Stimulated activated CD8-positive, alpha-beta memory T cell treated with anti-CD3 and anti-CD28 coated beads, Interleukin-4, amount 100 ng/mL, for 1 hour (primary cell): ENCODE results near the gene CACNA2D3.

Experiments used
- DNase-seq, 2 donors: peaks; one replicate each; pipeline ENCODE4 v3.0.0-alpha.2; 2020; ENCODE audit warnings: low read depth in 2 of 2, low spot score in 1 of 2

The CACNA2D3 gene

GRCh38 chr3:54126551-54126950, 4.2 kb downstream of the CACNA2D3 start:
- no peak for DNase-seq

- no peak for DNase-seq
These were observed 5.2 kb downstream of the CACNA2D3 start for GRCh38 chr3:54127499-54128056.

GRCh38 chr3:54131026-54131605, 8.8 kb downstream of the CACNA2D3 start:
- no peak for DNase-seq

GRCh38 chr3:54131890-54132289, 9.5 kb downstream of the CACNA2D3 start:
- no peak for DNase-seq

GRCh38 chr3:54132685-54133084, 10.3 kb downstream of the CACNA2D3 start:
- DNase-seq = no peak

- DNase-seq = no peak
These were observed 10.8 kb downstream of the CACNA2D3 start for GRCh38 chr3:54133196-54133595.

- no peak for DNase-seq
These were observed 11.8 kb downstream of the CACNA2D3 start for GRCh38 chr3:54134155-54134554.

- no peak for DNase-seq
These were observed 12.4 kb downstream of the CACNA2D3 start for GRCh38 chr3:54134713-54135112.

GRCh38 chr3:54137311-54137710, 15.0 kb downstream of the CACNA2D3 start:
- DNase-seq = no peak

- no peak for DNase-seq
These were observed 16.7 kb downstream of the CACNA2D3 start for GRCh38 chr3:54138937-54139547.

GRCh38 chr3:54139630-54140029, 17.3 kb downstream of the CACNA2D3 start:
- DNase-seq = no peak

- no peak for DNase-seq
These were observed 21.9 kb downstream of the CACNA2D3 start for GRCh38 chr3:54144284-54144683.

- DNase-seq = no peak
These were observed 24.3 kb downstream of the CACNA2D3 start for GRCh38 chr3:54146506-54147239.

- DNase-seq = no peak
These were observed 28.6 kb downstream of the CACNA2D3 start for GRCh38 chr3:54150864-54151467.

- no peak for DNase-seq
These were observed 31.1 kb downstream of the CACNA2D3 start for GRCh38 chr3:54153477-54153876.

- no peak for DNase-seq
These were observed 35.5 kb downstream of the CACNA2D3 start for GRCh38 chr3:54157860-54158259.

- DNase-seq = no peak
These were observed 37.6 kb downstream of the CACNA2D3 start for GRCh38 chr3:54159917-54160316.

- no peak for DNase-seq
These were observed 41.1 kb downstream of the CACNA2D3 start for GRCh38 chr3:54163441-54163840.

GRCh38 chr3:54164192-54164975, 42.0 kb downstream of the CACNA2D3 start:
- DNase-seq = no peak

- no peak for DNase-seq
These were observed 43.5 kb downstream of the CACNA2D3 start for GRCh38 chr3:54165865-54166264.

- DNase-seq = no peak
These were observed 45.6 kb downstream of the CACNA2D3 start for GRCh38 chr3:54167999-54168398.
